A172 (cell line): ENCODE data around the gene FLNA. TPM values are rescaled to one million over a fixed set of nuclear protein-coding genes. Genes with fewer than 3 reads are reported as not detected.

ENCODE experiments used
- DNase-seq: peaks from one replicate; pipeline ENCODE4 v3.0.0-alpha.2; 2015; ENCODE audit warnings: low spot score
- total RNA-seq: library from RNA; depleted of rRNA; stranded (reverse); fragments of >200 nt; shearing (Covaris generic); gene quantifications from 2 replicates; pipeline ENCODE4 v1.2.3, GENCODE V29; 2014

The FLNA gene
- total RNA-seq, 1 experiment from 2014 or later = 2,561 TPM

- DNase-seq = no peak
These were observed 39.9 kb downstream of the FLNA start for GRCh38 chrX:154334496-154334895.

- no peak for DNase-seq
These were observed 40.6 kb downstream of the FLNA start for GRCh38 chrX:154333837-154334271.

GRCh38 chrX:154333116-154333515 lies 41.3 kb downstream of the FLNA start:
- no peak for DNase-seq

GRCh38 chrX:154332561-154332960 lies 41.9 kb downstream of the FLNA start:
- no peak for DNase-seq

- no peak for DNase-seq
These were observed 45.1 kb downstream of the FLNA start for GRCh38 chrX:154329294-154329693.

GRCh38 chrX:154328646-154329045 lies 45.8 kb downstream of the FLNA start:
- no peak for DNase-seq

GRCh38 chrX:154327038-154327820 lies 47.2 kb downstream of the FLNA start:
- no peak for DNase-seq

GRCh38 chrX:154325541-154325940 lies 48.9 kb downstream of the FLNA start:
- peak; percentile 67 for DNase-seq

GRCh38 chrX:154323537-154323936 lies 50.9 kb downstream of the FLNA start:
- no peak for DNase-seq

GRCh38 chrX:154322890-154323289 lies 51.5 kb downstream of the FLNA start:
- no peak for DNase-seq

GRCh38 chrX:154321594-154321993 lies 52.8 kb downstream of the FLNA start:
- no peak for DNase-seq

GRCh38 chrX:154321152-154321551 lies 53.3 kb downstream of the FLNA start:
- DNase-seq = no peak

- DNase-seq = no peak
These were observed 54.0 kb downstream of the FLNA start for GRCh38 chrX:154320406-154320805.

- peak; percentile 10 for DNase-seq
These were observed 56.9 kb downstream of the FLNA start for GRCh38 chrX:154317391-154317995.

- no peak for DNase-seq
These were observed 59.0 kb downstream of the FLNA start for GRCh38 chrX:154315416-154315815.

- no peak for DNase-seq
These were observed 61.3 kb downstream of the FLNA start for GRCh38 chrX:154313147-154313546.

GRCh38 chrX:154312116-154312515 lies 62.3 kb downstream of the FLNA start:
- no peak for DNase-seq

- DNase-seq = no peak
These were observed 63.6 kb downstream of the FLNA start for GRCh38 chrX:154310616-154311536.

GRCh38 chrX:154309041-154309775 lies 65.2 kb downstream of the FLNA start:
- no peak for DNase-seq

- DNase-seq = peak; percentile 54
These were observed 66.1 kb downstream of the FLNA start for GRCh38 chrX:154308108-154308946.

GRCh38 chrX:154307202-154307601 lies 67.2 kb downstream of the FLNA start:
- no peak for DNase-seq
